Neural progenitor cell (in vitro differentiated cells): ENCODE measurements around the gene RMI2.

Experiments used
- EZH2 ChIP-seq: fragments of 200-600 bp; sonication (generic); IDR thresholded peaks from 2 replicates; pipeline ENCODE4 v1.6.1; 2017; ENCODE audit warnings: antibody characterized with exemption, mild to moderate bottlenecking, moderate library complexity
- TF ChIP-seq, protein P1 (sequence below): fragments of 200-600 bp; sonication (generic); IDR thresholded peaks from 2 replicates; pipeline ENCODE4 v1.5.1; 2017; ENCODE audit warnings: antibody characterized with exemption, mild to moderate bottlenecking

- TF ChIP-seq EZH2, result no peak
- TF ChIP-seq, protein P1, sequence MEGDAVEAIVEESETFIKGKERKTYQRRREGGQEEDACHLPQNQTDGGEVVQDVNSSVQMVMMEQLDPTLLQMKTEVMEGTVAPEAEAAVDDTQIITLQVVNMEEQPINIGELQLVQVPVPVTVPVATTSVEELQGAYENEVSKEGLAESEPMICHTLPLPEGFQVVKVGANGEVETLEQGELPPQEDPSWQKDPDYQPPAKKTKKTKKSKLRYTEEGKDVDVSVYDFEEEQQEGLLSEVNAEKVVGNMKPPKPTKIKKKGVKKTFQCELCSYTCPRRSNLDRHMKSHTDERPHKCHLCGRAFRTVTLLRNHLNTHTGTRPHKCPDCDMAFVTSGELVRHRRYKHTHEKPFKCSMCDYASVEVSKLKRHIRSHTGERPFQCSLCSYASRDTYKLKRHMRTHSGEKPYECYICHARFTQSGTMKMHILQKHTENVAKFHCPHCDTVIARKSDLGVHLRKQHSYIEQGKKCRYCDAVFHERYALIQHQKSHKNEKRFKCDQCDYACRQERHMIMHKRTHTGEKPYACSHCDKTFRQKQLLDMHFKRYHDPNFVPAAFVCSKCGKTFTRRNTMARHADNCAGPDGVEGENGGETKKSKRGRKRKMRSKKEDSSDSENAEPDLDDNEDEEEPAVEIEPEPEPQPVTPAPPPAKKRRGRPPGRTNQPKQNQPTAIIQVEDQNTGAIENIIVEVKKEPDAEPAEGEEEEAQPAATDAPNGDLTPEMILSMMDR, result no peak
Observed at GRCh38 chr16:11383481-11384183, 38.4 kb downstream of the RMI2 start.
